SK-N-SH (cell line): ENCODE data around the gene PRKN. TPM values are rescaled to one million over a fixed set of nuclear protein-coding genes. Genes with fewer than 3 reads are reported as not detected.

Experiments used
- CTCF ChIA-PET: fragments of 300-600, 350-600 bp; formaldehyde crosslinking; extraction: SDS; loops from one replicate; lab custom pipeline; 2021; lab: Yijun Ruan, JAX
- POLR2A ChIA-PET: fragments of 350-600 bp; sonication (Branson Sonifier 250); formaldehyde crosslinking; extraction: SDS; loops from one replicate; lab custom pipeline; 2020; ENCODE audit warnings: antibody characterized with exemption, inconsistent platforms; lab: Yijun Ruan, JAX
- DNase-seq: peaks from one replicate; pipeline ENCODE4 v3.0.0; 2012
- H2AFZ ChIP-seq: fragments of 200-600 bp; sonication (generic); 2 replicates; pipeline ENCODE4 v1.8.1; 2016; ENCODE audit warnings: antibody characterized with exemption, mild to moderate bottlenecking, low read depth
- H3F3A ChIP-seq: fragments of 200-600 bp; sonication (generic); replicated peaks from 2 replicates; pipeline ENCODE3; 2016; ENCODE audit warnings: antibody characterized with exemption, mild to moderate bottlenecking; ENCODE audit not compliant: insufficient read depth
- H3K27ac ChIP-seq, 2 experiments: fragments of 200-500 bp in 1 of 2; fragments of 200-600 bp in 1 of 2; sonication (Bioruptor generic) in 1 of 2; sonication (generic), shearing (Covaris generic) in 1 of 2; 2 replicates each; pipeline versions ENCODE4 v1.5.1 to v1.6.1; 2014 to 2016; ENCODE audit warnings: low read depth in 2 of 2, inconsistent platforms in 1 of 2, low read length in 1 of 2, mild to moderate bottlenecking in 1 of 2, mixed read lengths in 1 of 2
- H3K27me3 ChIP-seq: fragments of 200-600 bp; sonication (generic), shearing (Covaris generic); 2 replicates; pipeline ENCODE4 v1.6.1; 2016; ENCODE audit warnings: mixed run types; ENCODE audit not compliant: insufficient read depth
- H3K36me3 ChIP-seq, 2 experiments: fragments of 200-500 bp in 1 of 2; fragments of 200-600 bp in 1 of 2; sonication (Bioruptor generic) in 1 of 2; sonication (generic) in 1 of 2; replicated peaks in 1 of 2; 2 replicates each; pipeline versions ENCODE3 to v1.5.1; 2014 to 2016; ENCODE audit warnings: low read length in 1 of 2, mild to moderate bottlenecking in 1 of 2; ENCODE audit not compliant: insufficient read depth in 2 of 2, control insufficient read depth in 1 of 2
- H3K4me1 ChIP-seq, 2 experiments: fragments of 200-500 bp in 1 of 2; fragments of 200-600 bp in 1 of 2; sonication (Bioruptor generic) in 1 of 2; sonication (generic), shearing (Covaris generic) in 1 of 2; 2 replicates each; pipeline versions ENCODE4 v1.5.1 to v1.6.1; 2014 to 2016; ENCODE audit warnings: low read depth in 1 of 2, low read length in 1 of 2, mixed run types in 1 of 2; ENCODE audit not compliant: insufficient read depth in 2 of 2, control insufficient read depth in 1 of 2
- H3K4me2 ChIP-seq: fragments of 200-600 bp; sonication (generic), shearing (Covaris generic); 2 replicates; pipeline ENCODE4 v1.6.1; 2017; ENCODE audit warnings: mixed run types
- H3K4me3 ChIP-seq, 2 experiments: fragments of 200-500 bp in 1 of 2; fragments of 200-600 bp in 1 of 2; sonication (Bioruptor generic) in 1 of 2; sonication (generic), shearing (Covaris generic) in 1 of 2; 2 replicates each; pipeline versions ENCODE4 v1.5.1 to v1.8.1; 2014 to 2016; ENCODE audit warnings: low read depth in 2 of 2, inconsistent platforms in 1 of 2, low read length in 1 of 2, mild to moderate bottlenecking in 1 of 2, mixed read lengths in 1 of 2, moderate library complexity in 1 of 2
- H3K79me2 ChIP-seq: fragments of 200-600 bp; sonication (generic); 2 replicates; pipeline ENCODE4 v1.8.1; 2017; ENCODE audit warnings: mild to moderate bottlenecking; ENCODE audit not compliant: insufficient read depth
- H3K9ac ChIP-seq: fragments of 200-600 bp; sonication (generic); 2 replicates; pipeline ENCODE4 v1.6.1; 2017; ENCODE audit warnings: mixed run types
- H3K9me2 ChIP-seq: fragments of 200-600 bp; sonication (generic); 2 replicates; pipeline ENCODE4 v1.6.1; 2017; ENCODE audit warnings: mixed run types
- H3K9me3 ChIP-seq: fragments of 200-600 bp; sonication (generic); 2 replicates; pipeline ENCODE4 v1.6.1; 2017; ENCODE audit warnings: mixed run types, mild to moderate bottlenecking, moderate library complexity
- H4K20me1 ChIP-seq: fragments of 200-600 bp; sonication (generic); 2 replicates; pipeline ENCODE4 v1.6.1; 2017; ENCODE audit warnings: mild to moderate bottlenecking, mixed run types; ENCODE audit not compliant: insufficient read depth
- EP300 ChIP-seq, 2 experiments: IDR thresholded peaks; 2 replicates each; pipeline versions ENCODE4 v1.4.0 to v1.6.1; 2012; ENCODE audit warnings: borderline replicate concordance in 1 of 2, low read depth in 1 of 2, low read length in 1 of 2
- EZH2phosphoT487 ChIP-seq: fragments of 200-600 bp; sonication (generic); IDR thresholded peaks from 2 replicates; pipeline ENCODE4 v1.6.1; 2017; ENCODE audit warnings: low read depth, mixed run types, mild to moderate bottlenecking, antibody characterized with exemption, moderate library complexity, borderline replicate concordance
- FOSL2 ChIP-seq: IDR thresholded peaks from 2 replicates; pipeline ENCODE4 v1.4.0; 2012; ENCODE audit warnings: low read depth, mild to moderate bottlenecking, moderate library complexity, borderline replicate concordance
- FOXJ3 ChIP-seq: sonication (generic); formaldehyde crosslinking; IDR thresholded peaks from 2 replicates; pipeline ENCODE4 v1.5.1; 2020; ENCODE audit warnings: mild to moderate bottlenecking, missing genetic modification reagents
- GABPA ChIP-seq: IDR thresholded peaks from 2 replicates; pipeline ENCODE4 v1.4.0; 2012; ENCODE audit warnings: low read depth, mild to moderate bottlenecking
- JUND ChIP-seq: IDR thresholded peaks from 2 replicates; pipeline ENCODE4 v1.4.0; 2012
- MEF2A ChIP-seq: IDR thresholded peaks from 2 replicates; pipeline ENCODE4 v1.4.0; 2012; ENCODE audit warnings: low read depth, borderline replicate concordance
- POLR2AphosphoS5 ChIP-seq: IDR thresholded peaks from 2 replicates; pipeline ENCODE4 v1.6.1; 2012; ENCODE audit warnings: low read depth, low read length
- RCOR1 ChIP-seq: fragments of 150-350 bp; IDR thresholded peaks from 2 replicates; pipeline ENCODE4 v1.6.1; 2017; ENCODE audit warnings: antibody characterized with exemption, low read length
- SMC3 ChIP-seq: IDR thresholded peaks from 2 replicates; pipeline ENCODE4 v1.6.1; 2012; ENCODE audit warnings: low read depth, low read length, improper control_type of control experiment
- TCF12 ChIP-seq: IDR thresholded peaks from 2 replicates; pipeline ENCODE4 v1.4.0; 2012
- TEAD4 ChIP-seq: IDR thresholded peaks from 2 replicates; pipeline ENCODE4 v1.4.0; 2012; ENCODE audit warnings: mild to moderate bottlenecking, borderline replicate concordance; ENCODE audit not compliant: insufficient read depth
- WGBS: methylation state at CpG from one replicate; pipeline ENCODE4 v1.1.6; 2017; ENCODE audit warnings: low lambda C conversion rate; 5-methylcytosine and 5-hydroxymethylcytosine counted together
- polyA plus RNA-seq, 3 experiments: library from polyadenylated mRNA; depleted of rRNA; stranded (reverse); fragments of >200 nt; gene quantifications; 2 replicates each; pipeline ENCODE4 v1.2.3, GENCODE V29; 2012
- TF ChIP-seq, protein P1 (sequence below): IDR thresholded peaks from 2 replicates; pipeline ENCODE4; 2012
- TF ChIP-seq, protein P2 (sequence below): fragments of 200-600 bp; sonication (generic); IDR thresholded peaks from 2 replicates; pipeline ENCODE4 v1.6.1; 2017; ENCODE audit warnings: antibody characterized with exemption, mild to moderate bottlenecking, moderate library complexity
- TF ChIP-seq, protein P3 (sequence below): IDR thresholded peaks from 2 replicates; pipeline ENCODE4 v1.4.0; 2012; ENCODE audit warnings: low read depth, borderline replicate concordance
- TF ChIP-seq, protein P4 (sequence below): IDR thresholded peaks from 2 replicates; pipeline ENCODE4 v1.6.1; 2012; ENCODE audit warnings: mild to moderate bottlenecking, low read depth, low read length, moderate library complexity
- TF ChIP-seq, protein P5 (sequence below): fragments of 150-350 bp; IDR thresholded peaks from 2 replicates; pipeline ENCODE4 v1.6.1; 2017; ENCODE audit warnings: antibody characterized with exemption, low read length, low read depth, borderline replicate concordance

The PRKN gene
- polyA plus RNA-seq, 1 of the 3 experiments (the other 2 are of a cell fraction), result 0.76 TPM

DNA sequence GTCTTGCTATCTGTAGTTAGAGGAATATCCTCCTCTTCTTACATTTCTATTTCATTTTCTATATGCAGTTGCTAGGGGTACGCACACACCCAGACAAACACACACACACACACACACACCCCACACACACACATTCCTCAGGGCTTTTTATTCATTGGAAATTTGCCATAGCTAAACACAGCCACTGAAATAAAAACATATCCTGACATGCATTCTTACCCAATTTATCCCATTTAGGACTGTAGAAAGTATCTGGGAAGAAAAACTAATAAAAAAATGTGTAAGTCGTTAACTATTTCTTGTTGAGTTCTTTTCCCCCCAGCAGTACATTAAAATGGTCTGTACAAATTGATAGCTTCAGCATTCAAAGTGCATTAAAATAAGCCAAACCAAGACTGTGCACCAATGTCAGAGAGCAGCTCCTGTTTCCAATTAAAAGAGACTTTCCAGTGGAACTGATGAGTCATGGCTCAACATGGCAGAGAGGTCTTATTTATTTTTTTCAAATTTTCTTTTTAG, 1095.8 kb downstream of the PRKN start:
- TF ChIP-seq TEAD4 (0 out of 2 replicates have a peak, but pooled peaks have one; percentile 36), EP300 (IDR thresholded peaks at IDR 0.05; ENCODE audit: borderline replicate concordance in 1 of 2, low read depth in 1 of 2, low read length in 1 of 2) (0 out of 4 replicates have a peak, but pooled peaks of 1 of the 2 experiments have one; percentile 10), TCF12 (peak; percentile 91), JUND (peak; percentile 51), SMC3 (no peak), EZH2phosphoT487 (no peak), RCOR1 (no peak), POLR2AphosphoS5 (peak; percentile 26; the same call in 1 of the 2 replicates), FOSL2 (peak; percentile 58; the same call in 1 of the 2 replicates)
- TF ChIP-seq, protein P1, sequence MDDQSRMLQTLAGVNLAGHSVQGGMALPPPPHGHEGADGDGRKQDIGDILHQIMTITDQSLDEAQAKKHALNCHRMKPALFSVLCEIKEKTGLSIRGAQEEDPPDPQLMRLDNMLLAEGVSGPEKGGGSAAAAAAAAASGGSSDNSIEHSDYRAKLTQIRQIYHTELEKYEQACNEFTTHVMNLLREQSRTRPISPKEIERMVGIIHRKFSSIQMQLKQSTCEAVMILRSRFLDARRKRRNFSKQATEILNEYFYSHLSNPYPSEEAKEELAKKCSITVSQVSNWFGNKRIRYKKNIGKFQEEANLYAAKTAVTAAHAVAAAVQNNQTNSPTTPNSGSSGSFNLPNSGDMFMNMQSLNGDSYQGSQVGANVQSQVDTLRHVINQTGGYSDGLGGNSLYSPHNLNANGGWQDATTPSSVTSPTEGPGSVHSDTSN, result peak; percentile 12; the same call in 1 of the 2 replicates
- TF ChIP-seq, protein P2, sequence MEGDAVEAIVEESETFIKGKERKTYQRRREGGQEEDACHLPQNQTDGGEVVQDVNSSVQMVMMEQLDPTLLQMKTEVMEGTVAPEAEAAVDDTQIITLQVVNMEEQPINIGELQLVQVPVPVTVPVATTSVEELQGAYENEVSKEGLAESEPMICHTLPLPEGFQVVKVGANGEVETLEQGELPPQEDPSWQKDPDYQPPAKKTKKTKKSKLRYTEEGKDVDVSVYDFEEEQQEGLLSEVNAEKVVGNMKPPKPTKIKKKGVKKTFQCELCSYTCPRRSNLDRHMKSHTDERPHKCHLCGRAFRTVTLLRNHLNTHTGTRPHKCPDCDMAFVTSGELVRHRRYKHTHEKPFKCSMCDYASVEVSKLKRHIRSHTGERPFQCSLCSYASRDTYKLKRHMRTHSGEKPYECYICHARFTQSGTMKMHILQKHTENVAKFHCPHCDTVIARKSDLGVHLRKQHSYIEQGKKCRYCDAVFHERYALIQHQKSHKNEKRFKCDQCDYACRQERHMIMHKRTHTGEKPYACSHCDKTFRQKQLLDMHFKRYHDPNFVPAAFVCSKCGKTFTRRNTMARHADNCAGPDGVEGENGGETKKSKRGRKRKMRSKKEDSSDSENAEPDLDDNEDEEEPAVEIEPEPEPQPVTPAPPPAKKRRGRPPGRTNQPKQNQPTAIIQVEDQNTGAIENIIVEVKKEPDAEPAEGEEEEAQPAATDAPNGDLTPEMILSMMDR, result no peak
- TF ChIP-seq, all 33 proteins: peak for 7
- Histone ChIP-seq H2AFZ (peak overlapping the region; percentile 27), H3K36me3 (no peaks in the 10 kb centered on the region), H3K4me3 (peak overlapping the region in 1 of 2 experiments; percentile 13; a peak in 1 of 4 replicates), H3K4me1 (peaks cover 7 to 9% of the 10 kb centered on the region in 2 experiments), H3K79me2 (no peaks in the 10 kb centered on the region), H3K27ac (peak overlapping the region; percentile 81 to 86), H3K9ac (no peak overlapping the region), H3K9me3 (no peaks in the 10 kb centered on the region), H4K20me1 (no peaks in the 10 kb centered on the region), H3K27me3 (no peaks in the 10 kb centered on the region), H3F3A (peaks cover 6% of the 10 kb centered on the region), H3K9me2 (no peaks in the 10 kb centered on the region), H3K4me2 (peak overlapping the region; percentile 29; the same call in 1 of the 2 replicates)
- WGBS, result 4% methylated on average over 2 of the region's 2 CpGs
- peak; percentile 51 for DNase-seq
- POLR2A ChIA-PET, result no interaction called here
- CTCF ChIA-PET, result interaction anchor here (0.7 to 1.0 kb wide), 2 partner anchors 9 to 16 kb away, joined by 3 read pairs; no protein-coding TSS in a partner anchor

DNA sequence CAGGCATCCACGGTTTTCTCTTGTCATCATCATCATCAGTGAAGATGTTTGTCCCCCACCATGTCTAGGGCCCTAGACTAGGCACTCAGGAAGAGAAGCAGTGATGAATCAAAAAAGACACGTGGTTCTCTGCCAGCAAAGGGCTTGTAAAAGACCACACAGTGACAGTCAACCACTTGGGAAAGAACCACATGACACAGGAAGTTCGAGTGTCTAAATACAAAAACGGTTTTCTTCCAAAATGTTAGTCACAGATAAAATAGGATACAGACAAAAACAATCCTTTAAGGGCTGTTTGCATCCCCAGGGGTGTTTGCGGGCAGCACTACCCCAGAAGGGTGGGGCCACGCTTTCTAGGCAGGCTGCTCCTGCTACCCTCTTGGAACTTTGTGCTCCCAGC, 1096.9 kb downstream of the PRKN start:
- peak overlapping the region in 1 of 2 experiments; percentile 81; a peak in 1 of 4 replicates for H3K27ac ChIP-seq
- POLR2A ChIA-PET, result no interaction called here
- H3K4me2 ChIP-seq, result peak overlapping the region; percentile 29; the same call in 1 of the 2 replicates
- H3F3A ChIP-seq, result peaks cover 6% of the 10 kb centered on the region
- H3K9me3 ChIP-seq, result no peaks in the 10 kb centered on the region
- no peaks in the 10 kb centered on the region for H3K9me2 ChIP-seq
- no peak for DNase-seq
- no peak overlapping the region for H2AFZ ChIP-seq
- H3K4me3 ChIP-seq, result no peak overlapping the region
- H3K9ac ChIP-seq, result no peak overlapping the region
- no peaks in the 10 kb centered on the region for H4K20me1 ChIP-seq
- H3K4me1 ChIP-seq, result peaks cover 9 to 11% of the 10 kb centered on the region in 2 experiments
- H3K27me3 ChIP-seq, result no peaks in the 10 kb centered on the region
- no peaks in the 10 kb centered on the region for H3K79me2 ChIP-seq
- 61% methylated on average over 6 of the region's 6 CpGs for WGBS
- CTCF ChIA-PET, result interaction anchor here (1.0 kb wide), 1 partner anchor 8 kb away, joined by 3 read pairs; no protein-coding TSS in a partner anchor
- H3K36me3 ChIP-seq, result no peaks in the 10 kb centered on the region
- TF ChIP-seq SMC3 (no peak), MEF2A (no peak), FOXJ3 (CRISPR knock-in tag) (no peak), GABPA (no peak), POLR2AphosphoS5 (no peak)
- TF ChIP-seq, protein P3, sequence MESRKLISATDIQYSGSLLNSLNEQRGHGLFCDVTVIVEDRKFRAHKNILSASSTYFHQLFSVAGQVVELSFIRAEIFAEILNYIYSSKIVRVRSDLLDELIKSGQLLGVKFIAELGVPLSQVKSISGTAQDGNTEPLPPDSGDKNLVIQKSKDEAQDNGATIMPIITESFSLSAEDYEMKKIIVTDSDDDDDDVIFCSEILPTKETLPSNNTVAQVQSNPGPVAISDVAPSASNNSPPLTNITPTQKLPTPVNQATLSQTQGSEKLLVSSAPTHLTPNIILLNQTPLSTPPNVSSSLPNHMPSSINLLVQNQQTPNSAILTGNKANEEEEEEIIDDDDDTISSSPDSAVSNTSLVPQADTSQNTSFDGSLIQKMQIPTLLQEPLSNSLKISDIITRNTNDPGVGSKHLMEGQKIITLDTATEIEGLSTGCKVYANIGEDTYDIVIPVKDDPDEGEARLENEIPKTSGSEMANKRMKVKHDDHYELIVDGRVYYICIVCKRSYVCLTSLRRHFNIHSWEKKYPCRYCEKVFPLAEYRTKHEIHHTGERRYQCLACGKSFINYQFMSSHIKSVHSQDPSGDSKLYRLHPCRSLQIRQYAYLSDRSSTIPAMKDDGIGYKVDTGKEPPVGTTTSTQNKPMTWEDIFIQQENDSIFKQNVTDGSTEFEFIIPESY, result no peak
- TF ChIP-seq, protein P4, sequence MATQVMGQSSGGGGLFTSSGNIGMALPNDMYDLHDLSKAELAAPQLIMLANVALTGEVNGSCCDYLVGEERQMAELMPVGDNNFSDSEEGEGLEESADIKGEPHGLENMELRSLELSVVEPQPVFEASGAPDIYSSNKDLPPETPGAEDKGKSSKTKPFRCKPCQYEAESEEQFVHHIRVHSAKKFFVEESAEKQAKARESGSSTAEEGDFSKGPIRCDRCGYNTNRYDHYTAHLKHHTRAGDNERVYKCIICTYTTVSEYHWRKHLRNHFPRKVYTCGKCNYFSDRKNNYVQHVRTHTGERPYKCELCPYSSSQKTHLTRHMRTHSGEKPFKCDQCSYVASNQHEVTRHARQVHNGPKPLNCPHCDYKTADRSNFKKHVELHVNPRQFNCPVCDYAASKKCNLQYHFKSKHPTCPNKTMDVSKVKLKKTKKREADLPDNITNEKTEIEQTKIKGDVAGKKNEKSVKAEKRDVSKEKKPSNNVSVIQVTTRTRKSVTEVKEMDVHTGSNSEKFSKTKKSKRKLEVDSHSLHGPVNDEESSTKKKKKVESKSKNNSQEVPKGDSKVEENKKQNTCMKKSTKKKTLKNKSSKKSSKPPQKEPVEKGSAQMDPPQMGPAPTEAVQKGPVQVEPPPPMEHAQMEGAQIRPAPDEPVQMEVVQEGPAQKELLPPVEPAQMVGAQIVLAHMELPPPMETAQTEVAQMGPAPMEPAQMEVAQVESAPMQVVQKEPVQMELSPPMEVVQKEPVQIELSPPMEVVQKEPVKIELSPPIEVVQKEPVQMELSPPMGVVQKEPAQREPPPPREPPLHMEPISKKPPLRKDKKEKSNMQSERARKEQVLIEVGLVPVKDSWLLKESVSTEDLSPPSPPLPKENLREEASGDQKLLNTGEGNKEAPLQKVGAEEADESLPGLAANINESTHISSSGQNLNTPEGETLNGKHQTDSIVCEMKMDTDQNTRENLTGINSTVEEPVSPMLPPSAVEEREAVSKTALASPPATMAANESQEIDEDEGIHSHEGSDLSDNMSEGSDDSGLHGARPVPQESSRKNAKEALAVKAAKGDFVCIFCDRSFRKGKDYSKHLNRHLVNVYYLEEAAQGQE, result no peak
- TF ChIP-seq, protein P5, sequence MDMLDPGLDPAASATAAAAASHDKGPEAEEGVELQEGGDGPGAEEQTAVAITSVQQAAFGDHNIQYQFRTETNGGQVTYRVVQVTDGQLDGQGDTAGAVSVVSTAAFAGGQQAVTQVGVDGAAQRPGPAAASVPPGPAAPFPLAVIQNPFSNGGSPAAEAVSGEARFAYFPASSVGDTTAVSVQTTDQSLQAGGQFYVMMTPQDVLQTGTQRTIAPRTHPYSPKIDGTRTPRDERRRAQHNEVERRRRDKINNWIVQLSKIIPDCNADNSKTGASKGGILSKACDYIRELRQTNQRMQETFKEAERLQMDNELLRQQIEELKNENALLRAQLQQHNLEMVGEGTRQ, result no peak
